Transverse colon (tissue), 4 donors: Measurements from ENCODE around the gene PDXDC1.
"Not testable (repeated sequence)": the region's sequence is repeated elsewhere in the genome, so short reads cannot be mapped to it uniquely, and the experiment has no call there.

Source experiments
- POLR2AphosphoS5 ChIP-seq, 3 donors: sonication (generic); formaldehyde crosslinking; IDR thresholded peaks; one replicate each; pipeline ENCODE4 v1.6.1; 2016; ENCODE audit warnings: antibody characterized with exemption in 3 of 3
- TF ChIP-seq, protein P1 (sequence below), 5 experiments: fragments of 200-600 bp in 3 of 5; fragments of 450-650 bp in 2 of 5; sonication (generic) in 3 of 5; IDR thresholded peaks; 1 replicate in 2 of 5; 2 replicates in 3 of 5; pipeline ENCODE4 v1.5.1; 2016 to 2017; ENCODE audit warnings: antibody characterized with exemption in 5 of 5, inconsistent platforms in 3 of 5, mild to moderate bottlenecking in 2 of 5, moderate library complexity in 1 of 5

DNA sequence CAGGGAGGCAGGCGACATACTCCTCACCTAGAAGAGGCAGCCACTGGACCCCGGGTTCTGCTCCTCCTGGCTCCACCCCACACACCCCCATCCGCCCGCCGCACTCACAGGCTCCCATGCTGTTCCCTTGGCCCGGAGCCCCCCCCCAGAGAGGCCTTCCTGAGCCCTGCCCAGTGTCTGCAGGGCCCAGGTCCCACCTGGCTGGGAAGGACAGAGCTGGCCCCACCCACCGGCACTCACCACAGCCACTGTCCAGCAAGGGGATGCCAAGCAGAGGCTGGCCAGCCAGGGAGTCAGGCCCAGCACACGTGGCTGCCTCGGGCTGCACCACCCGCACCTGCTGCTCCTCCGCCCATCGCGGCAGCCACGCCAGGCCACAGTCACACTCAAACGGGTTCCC lies 162.7 kb downstream of the PDXDC1 start:
- TF ChIP-seq, protein P1, sequence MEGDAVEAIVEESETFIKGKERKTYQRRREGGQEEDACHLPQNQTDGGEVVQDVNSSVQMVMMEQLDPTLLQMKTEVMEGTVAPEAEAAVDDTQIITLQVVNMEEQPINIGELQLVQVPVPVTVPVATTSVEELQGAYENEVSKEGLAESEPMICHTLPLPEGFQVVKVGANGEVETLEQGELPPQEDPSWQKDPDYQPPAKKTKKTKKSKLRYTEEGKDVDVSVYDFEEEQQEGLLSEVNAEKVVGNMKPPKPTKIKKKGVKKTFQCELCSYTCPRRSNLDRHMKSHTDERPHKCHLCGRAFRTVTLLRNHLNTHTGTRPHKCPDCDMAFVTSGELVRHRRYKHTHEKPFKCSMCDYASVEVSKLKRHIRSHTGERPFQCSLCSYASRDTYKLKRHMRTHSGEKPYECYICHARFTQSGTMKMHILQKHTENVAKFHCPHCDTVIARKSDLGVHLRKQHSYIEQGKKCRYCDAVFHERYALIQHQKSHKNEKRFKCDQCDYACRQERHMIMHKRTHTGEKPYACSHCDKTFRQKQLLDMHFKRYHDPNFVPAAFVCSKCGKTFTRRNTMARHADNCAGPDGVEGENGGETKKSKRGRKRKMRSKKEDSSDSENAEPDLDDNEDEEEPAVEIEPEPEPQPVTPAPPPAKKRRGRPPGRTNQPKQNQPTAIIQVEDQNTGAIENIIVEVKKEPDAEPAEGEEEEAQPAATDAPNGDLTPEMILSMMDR (IDR thresholded peaks at IDR 0.05): not testable (repeated sequence)
- TF ChIP-seq POLR2AphosphoS5 (IDR thresholded peaks at IDR 0.05): not testable (repeated sequence)
